MM.1S (cell line): ENCODE results near the gene SPINK6.

Experiments used
- CTCF ChIP-seq: fragments of 300-600 bp; sonication (generic); IDR thresholded peaks from 2 replicates; pipeline ENCODE4 v1.5.1; 2016; ENCODE audit warnings: antibody characterized with exemption, low read length, mixed read lengths
- EZH2 ChIP-seq: fragments of 300-600 bp; sonication (generic); optimal IDR thresholded peaks from 2 replicates; pipeline ENCODE3; 2017; ENCODE audit warnings: low read depth, mild to moderate bottlenecking, antibody characterized with exemption, low read length, mixed read lengths
- EZH2phosphoT487 ChIP-seq: fragments of 300-600 bp; sonication (generic); IDR thresholded peaks from 2 replicates; pipeline ENCODE4 v1.6.1; 2018; ENCODE audit warnings: antibody characterized with exemption, low read length

DNA sequence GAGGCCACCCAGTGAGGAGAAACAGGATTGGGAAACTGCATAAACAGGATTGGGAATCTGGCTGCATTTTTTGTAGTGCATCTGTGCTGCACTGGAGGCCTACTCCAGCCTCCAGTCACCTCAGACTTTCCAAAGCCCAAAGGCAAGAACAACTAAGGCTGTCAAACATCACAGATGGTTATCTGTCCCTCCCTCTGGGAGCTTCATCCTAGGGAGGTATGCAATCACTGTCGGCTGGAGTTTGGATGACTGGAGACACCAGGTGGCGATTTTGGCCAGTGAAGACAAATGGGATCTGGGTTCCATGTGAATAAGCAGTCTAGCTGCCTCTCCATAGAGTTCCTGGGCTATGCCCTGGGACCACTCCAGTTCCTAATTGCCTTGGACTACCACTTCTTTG, 56.4 kb downstream of the SPINK6 start:
- no peak for TF ChIP-seq CTCF
- TF ChIP-seq EZH2, result no peak
- no peak for TF ChIP-seq EZH2phosphoT487
